SKM-1 treated with dmso at 0.1 percent for 144 hours (cell line): Measurements from ENCODE around the gene SPATS2.
"Not testable (repeated sequence)": the region's sequence is repeated elsewhere in the genome, so short reads cannot be mapped to it uniquely, and the experiment has no call there.

Experiments used
- DNase-seq: peaks from one replicate; lab custom pipeline; 2025; ENCODE audit not compliant: unreplicated experiment; lab: John Stamatoyannopoulos, UW

Gene SPATS2

GRCh38 chr12:49403971-49404450 is 36.7 kb downstream of the SPATS2 start:
- no peak for DNase-seq

- no peak for DNase-seq
These were observed 37.7 kb downstream of the SPATS2 start for GRCh38 chr12:49404956-49405355.

- DNase-seq = no peak
These were observed 43.6 kb downstream of the SPATS2 start for GRCh38 chr12:49410818-49411217.

DNA sequence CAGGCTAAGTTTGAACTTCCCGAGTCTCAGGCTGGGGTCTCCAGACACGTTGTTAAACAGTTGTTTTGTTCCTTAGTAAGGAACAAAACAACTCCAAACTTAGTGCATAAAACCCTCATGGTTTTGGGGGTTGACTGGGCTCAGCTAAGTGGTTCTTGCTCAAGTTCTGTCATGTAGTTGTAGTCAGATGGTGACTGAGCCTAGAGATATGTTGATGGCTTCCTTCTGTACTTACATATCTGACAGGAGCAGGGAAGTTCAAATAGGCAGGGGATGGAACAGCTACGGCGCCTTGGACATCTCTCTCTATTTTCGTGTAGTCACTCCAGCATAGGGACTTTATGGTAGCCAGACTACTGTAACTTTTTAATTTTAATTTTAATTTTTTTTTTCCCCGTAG is 45.7 kb downstream of the SPATS2 start:
- DNase-seq = no peak

- no peak for DNase-seq
These were observed 46.5 kb downstream of the SPATS2 start for GRCh38 chr12:49413796-49414195.

GRCh38 chr12:49414364-49414763 is 47.1 kb downstream of the SPATS2 start:
- DNase-seq = no peak

- DNase-seq = no peak
These were observed 48.3 kb downstream of the SPATS2 start for GRCh38 chr12:49415521-49415970.

DNA sequence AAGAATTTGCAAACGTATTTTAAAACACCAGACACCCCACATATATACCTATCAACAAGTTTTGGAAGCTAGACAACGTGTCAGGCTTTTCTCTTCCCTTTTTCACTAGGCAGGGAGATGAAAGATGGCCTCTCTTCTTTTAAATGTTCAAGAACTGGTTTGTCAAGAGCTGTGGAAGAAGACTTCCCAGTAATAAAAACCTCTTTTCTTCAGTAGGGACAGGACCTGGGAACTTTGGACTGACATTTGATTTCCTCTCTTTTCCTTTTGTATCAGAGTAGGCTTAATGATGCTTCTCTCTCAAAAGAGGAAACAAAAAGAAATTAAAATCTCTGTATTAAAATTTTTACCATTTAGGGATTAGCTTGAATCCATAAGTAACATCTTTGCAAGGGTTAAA is 49.6 kb downstream of the SPATS2 start:
- DNase-seq = no peak

GRCh38 chr12:49417558-49417957 is 50.3 kb downstream of the SPATS2 start:
- no peak for DNase-seq

GRCh38 chr12:49420556-49420955 is 53.3 kb downstream of the SPATS2 start:
- no peak for DNase-seq

DNA sequence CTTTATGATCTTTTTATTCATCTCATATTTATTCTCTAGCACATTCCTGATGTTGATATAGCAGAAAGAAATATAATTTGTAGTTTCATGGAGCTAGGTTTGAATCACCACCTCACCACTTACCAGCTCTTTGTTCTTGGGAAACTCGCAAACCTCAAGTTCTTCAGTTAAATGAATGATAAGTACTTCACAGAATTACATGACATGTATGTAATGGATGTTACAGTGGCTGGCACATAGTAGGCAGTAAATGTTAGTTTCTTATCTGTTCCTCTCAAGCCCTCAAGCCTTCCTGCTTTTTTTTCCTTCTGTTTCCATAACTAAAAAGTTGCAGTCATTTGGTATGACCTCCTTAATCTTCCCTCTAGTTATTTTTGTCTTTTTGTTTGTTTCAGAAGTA is 54.9 kb downstream of the SPATS2 start:
- no peak for DNase-seq

DNA sequence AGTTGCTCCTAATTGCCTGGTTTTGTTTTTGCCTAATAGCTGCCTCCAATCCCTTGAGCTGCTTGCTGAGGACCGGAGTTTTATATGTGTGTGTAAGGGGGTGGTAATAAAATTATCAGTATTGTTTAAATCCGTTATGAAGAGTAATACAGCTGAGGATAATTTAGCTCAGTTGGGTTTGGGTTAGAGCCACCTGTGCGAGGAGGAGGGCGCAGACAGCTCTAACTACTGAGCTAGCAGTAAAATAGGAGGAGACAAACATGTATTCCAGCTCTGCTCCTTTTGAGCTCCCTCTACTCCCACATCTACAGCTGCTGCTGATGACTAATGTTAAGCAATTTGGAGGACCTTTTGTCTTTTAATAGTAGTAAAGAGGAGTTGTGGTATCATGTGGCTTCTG is 61.5 kb downstream of the SPATS2 start:
- no peak for DNase-seq

GRCh38 chr12:49432616-49433015 is 65.4 kb downstream of the SPATS2 start:
- no peak for DNase-seq

- not testable (repeated sequence) for DNase-seq
These were observed 69.5 kb downstream of the SPATS2 start for GRCh38 chr12:49436799-49437198.

DNA sequence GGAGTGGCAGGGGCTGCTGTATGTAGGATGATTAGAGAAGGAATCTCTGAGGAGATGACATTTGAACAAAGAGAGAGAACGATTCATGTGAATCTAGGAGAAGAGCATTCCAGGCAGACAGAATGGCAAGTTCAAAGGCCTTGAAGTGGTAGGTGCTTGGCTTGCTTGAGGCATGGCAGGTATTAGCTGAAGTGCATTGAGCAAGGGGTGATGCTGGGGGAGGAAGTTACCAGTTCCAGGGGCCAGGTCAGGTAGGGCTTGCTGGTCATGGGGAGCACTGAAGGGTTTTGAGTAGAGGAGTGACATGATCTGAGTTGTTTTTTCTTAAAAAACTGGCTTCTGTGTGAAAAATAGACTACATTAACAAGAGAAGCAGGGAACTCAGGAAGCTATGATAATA is 71.8 kb downstream of the SPATS2 start:
- DNase-seq = no peak

DNA sequence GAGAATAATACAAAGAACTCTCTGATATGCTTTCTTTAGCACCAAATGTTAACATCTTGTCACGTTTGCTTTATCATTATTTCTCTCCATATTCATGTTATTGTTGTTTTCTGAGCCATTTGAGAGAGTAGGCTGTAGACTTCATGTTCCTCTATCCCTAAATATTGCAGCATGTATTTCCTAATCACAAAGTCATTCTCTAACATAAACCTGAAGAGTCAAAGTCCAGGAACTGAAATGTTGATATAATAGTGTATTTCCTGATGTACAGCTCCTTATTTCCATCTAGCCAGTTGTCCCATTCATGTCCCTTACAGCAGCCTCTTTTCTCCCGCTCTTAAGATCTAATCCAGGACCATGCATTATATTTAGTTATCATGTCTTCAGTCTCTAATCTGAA is 72.8 kb downstream of the SPATS2 start:
- DNase-seq = no peak

DNA sequence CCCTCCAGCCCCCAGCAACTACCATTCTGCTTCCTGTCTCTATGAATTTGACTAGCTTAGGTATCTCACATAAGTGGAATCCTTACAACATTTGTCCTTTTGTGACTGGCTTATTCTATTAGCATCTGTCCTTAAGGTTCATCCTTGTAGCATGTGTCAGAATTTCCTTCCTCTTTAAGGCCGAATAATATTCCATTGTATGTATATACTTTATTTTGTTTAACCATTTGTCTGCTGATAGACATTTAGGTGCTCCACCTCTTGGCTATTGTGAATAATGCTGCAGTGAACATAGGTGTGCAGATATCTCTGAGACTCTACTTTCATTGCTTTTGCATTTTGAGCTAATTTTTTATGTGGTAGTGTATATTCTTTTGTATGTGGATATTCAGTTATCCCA is 75.7 kb downstream of the SPATS2 start:
- DNase-seq = no peak

GRCh38 chr12:49446571-49446970 is 79.3 kb downstream of the SPATS2 start:
- DNase-seq = no peak

GRCh38 chr12:49448858-49449257 is 81.6 kb downstream of the SPATS2 start:
- DNase-seq = no peak

- no peak for DNase-seq
These were observed 84.4 kb downstream of the SPATS2 start for GRCh38 chr12:49451468-49452259.

- no peak for DNase-seq
These were observed 88.2 kb downstream of the SPATS2 start for GRCh38 chr12:49455501-49455900.

GRCh38 chr12:49456131-49456679 is 88.9 kb downstream of the SPATS2 start:
- DNase-seq = no peak

- DNase-seq = no peak
These were observed 91.6 kb downstream of the SPATS2 start for GRCh38 chr12:49458816-49459215.
